Fibroblast of the aortic adventitia (primary cell): ENCODE data around the gene COL4A1. TPM values are rescaled to one million over a fixed set of nuclear protein-coding genes. Genes with fewer than 3 reads are reported as not detected.

Experiments used
- DNase-seq: peaks from one replicate; pipeline ENCODE4 v3.0.0-alpha.2; 2010; ENCODE audit warnings: low read depth
- H3K4me3 ChIP-seq: 2 replicates; pipeline ENCODE4 v1.5.1; 2011; ENCODE audit warnings: low read depth, mild to moderate bottlenecking, control low read depth, low read length, moderate library complexity
- total RNA-seq: library from RNA; depleted of rRNA; stranded (reverse); fragments of >200 nt; gene quantifications from 2 replicates; pipeline ENCODE4 v1.2.3, GENCODE V29; 2012; ENCODE audit warnings: low replicate concordance
- TF ChIP-seq, protein P1 (sequence below): IDR thresholded peaks from 2 replicates; pipeline ENCODE4 v1.5.1; 2011; ENCODE audit warnings: mild to moderate bottlenecking, low read length, control low read depth, inconsistent platforms; ENCODE audit not compliant: insufficient read depth

COL4A1 gene
- total RNA-seq, 1 donor: 43.7 TPM

DNA sequence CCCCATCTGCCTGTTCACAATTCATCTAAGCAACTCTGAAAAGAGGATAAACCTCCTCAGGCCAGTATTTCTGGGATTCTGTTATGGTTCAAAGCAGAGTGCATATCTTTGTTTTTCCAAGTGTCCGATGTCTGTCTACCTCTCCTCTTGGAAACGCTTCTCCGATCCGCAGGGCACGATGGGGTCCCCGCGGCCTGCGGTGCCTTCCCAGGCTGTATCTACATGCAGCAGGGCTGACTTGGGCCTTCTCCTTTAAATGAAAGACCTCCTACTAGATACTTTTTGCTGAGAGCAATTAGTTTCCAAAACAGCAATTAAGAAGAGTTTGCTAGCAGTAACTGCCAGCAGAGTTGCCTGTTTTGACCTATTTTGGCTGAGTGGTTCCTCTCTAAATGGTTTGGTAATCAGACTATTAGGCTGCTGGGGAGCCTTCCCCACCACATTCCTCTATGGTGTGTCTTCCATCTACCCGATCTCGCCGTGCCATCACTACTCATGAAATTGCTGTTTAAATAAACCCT, 23.6 kb upstream of the COL4A1 start:
- H3K4me3 ChIP-seq: no peak overlapping the region
- TF ChIP-seq, protein P1, sequence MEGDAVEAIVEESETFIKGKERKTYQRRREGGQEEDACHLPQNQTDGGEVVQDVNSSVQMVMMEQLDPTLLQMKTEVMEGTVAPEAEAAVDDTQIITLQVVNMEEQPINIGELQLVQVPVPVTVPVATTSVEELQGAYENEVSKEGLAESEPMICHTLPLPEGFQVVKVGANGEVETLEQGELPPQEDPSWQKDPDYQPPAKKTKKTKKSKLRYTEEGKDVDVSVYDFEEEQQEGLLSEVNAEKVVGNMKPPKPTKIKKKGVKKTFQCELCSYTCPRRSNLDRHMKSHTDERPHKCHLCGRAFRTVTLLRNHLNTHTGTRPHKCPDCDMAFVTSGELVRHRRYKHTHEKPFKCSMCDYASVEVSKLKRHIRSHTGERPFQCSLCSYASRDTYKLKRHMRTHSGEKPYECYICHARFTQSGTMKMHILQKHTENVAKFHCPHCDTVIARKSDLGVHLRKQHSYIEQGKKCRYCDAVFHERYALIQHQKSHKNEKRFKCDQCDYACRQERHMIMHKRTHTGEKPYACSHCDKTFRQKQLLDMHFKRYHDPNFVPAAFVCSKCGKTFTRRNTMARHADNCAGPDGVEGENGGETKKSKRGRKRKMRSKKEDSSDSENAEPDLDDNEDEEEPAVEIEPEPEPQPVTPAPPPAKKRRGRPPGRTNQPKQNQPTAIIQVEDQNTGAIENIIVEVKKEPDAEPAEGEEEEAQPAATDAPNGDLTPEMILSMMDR: no peak
- DNase-seq: no peak

DNA sequence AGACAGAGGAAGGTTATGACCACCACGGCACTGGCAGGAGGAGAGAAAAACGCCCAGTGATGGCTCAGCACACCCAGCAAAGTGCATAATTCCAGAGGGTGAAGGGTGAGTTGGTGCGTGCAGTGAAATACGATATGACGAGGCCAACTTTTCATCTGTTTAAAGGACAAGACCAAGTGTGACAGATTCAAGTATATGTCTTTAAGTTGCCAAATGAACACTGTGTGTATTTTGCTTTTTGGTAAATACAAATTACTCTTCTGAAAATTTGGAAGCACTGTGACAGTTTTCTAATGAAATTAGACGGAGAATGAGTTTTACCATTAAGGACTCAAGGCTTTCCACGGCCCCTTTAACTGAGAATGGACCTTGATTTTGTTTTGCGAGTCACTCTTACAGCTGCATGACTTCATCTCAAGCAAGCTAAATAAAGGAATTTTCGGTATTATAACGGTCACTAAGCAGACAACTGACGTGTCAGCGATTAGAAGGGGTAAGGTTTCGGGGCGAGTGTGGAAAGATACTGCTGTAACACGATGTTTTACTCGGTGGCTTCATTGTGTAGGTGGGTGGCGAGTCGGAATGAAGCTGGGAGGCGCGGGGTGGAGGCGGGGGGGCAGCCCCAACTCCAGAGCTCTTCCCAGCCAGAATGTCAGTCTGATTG, 23.0 kb upstream of the COL4A1 start:
- DNase-seq: no peak
- TF ChIP-seq, protein P1: no peak
- no peak overlapping the region for H3K4me3 ChIP-seq

DNA sequence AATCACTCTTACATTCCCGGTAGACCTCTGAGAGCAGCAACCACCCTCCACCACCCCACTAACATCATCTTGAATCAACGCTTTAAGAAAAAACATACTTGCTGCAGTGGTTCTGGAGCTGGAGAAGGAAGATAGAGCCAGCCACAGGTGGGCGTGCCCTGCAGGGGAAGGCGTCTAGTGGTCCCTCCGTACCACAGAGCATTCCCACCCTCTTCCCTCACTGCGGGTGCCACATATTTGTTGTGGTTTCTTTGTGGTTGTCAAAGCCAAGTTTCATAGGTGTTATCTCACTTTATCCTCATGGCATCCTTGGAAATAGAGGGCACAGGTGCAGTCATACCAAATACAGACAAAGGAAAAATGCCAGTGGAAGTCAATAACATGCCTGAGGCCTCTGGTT, 22.3 kb upstream of the COL4A1 start:
- H3K4me3 ChIP-seq: no peak overlapping the region
- TF ChIP-seq, protein P1: no peak
- no peak for DNase-seq

DNA sequence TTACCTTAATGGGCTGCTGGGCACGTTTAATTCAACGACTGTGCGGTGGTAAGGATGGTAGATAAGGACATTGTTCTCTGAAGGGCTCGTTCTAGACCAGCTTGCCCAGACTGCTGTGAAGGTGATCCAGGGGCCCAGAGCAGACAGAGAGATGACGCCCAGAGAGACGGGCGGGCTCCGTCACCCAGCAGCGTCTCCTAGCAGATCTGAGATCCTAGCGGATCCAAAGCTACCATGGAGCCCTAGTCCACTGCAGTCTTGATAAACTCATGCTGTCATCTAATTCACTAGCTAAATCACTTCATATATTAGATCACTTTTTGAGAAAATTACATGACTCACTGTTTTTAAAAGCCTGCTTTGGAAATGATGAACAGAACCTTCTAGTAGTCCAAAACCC, 21.6 kb upstream of the COL4A1 start:
- no peak for DNase-seq
- no peak overlapping the region for H3K4me3 ChIP-seq
- TF ChIP-seq, protein P1: no peak

DNA sequence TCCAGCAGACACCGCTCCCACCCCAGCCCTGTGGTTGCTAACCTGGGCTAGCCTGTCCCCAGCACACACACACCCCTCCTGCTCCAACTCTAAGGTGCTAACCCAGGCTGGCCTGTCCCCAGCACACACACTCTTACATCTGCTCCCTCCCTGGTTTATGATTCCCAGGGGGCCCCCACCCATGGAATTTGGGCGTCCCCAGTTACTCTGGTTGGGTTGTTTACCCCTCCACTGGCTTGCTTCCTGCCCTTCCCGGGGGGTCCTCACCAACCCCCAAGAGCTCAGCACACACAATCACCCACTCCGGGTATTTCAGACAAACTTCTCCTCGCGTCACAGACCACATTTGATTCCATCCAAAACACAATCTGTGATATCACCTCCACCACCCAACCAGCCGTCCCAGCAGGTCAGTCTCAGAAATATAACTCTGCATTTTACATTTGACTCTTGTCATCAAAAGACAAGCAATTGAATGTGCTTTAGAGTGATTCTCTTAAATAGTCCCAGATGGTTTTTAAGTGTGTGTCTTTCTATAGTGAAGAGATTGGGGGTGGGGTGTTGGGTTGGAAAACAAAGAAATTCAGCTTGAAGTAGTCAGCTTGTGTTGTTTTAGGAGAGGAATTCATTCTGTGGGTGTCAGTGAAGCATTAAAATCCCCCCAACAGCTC, 20.2 kb upstream of the COL4A1 start:
- no peak overlapping the region for H3K4me3 ChIP-seq
- TF ChIP-seq, protein P1: no peak
- no peak for DNase-seq

GRCh38 chr13:110326263-110326904, 19.4 kb upstream of the COL4A1 start:
- TF ChIP-seq, protein P1: no peak
- H3K4me3 ChIP-seq: no peak overlapping the region
- no peak for DNase-seq
